ENCODE data around the gene MMP25. TPM values are rescaled to one million over a fixed set of nuclear protein-coding genes. Genes with fewer than 3 reads are reported as not detected.

MMP25 gene
- 0.14 and 0.25 TPM in 2 replicates for total RNA-seq (2014; rRNA removed; shearing (Covaris generic))
- not detected in 2 replicates for polyA plus RNA-seq (2014; cell fraction: nucleus; rRNA removed)

DNA sequence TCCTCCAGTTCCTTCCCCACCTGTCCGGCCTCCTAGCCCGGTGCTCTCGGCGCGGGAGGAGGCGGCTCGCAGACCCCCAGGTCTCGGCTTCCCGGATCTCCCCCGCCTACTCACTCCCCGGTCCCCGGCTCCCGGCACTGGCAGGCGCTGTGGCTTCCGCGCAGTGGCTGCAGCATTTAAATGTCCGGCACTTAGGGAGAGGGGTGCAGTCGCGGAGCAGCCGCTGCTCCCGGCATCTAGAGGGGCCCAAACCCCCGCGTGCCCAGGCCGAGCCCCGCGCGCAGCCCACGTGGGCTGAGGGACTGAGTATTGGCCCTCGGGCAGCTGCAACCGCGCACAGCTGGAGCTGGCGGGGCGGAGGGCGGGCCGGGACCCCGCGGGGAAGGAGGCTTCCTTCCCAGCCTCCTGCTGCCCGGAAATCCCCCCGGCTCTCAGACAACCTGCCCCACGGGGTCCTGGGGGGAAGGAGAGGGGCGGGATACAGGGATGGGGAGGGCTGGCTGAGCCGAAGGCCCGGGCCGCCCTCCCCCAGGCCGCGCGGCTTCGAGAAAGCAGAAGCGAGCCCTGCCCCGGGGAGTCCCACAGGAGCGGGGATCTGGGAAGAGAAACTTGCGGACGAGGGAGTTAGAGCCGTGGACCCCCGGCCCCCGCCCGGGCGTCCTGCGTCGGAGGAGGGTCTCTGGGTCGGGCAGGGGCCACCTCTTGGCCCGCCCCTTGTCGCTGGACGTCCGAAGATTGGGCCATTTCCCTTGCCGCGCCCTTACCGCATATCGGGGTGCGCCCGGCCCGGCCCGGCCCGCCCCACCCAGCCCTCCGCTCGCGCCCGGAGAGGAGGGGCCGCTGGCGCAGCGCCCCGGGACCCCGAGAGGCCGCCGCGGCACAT lies at the start of gene MMP25:
Gene MMP25 (plus strand): TSS at position 804 of the 883 bp plus-strand sequence. CDS start 357 bp downstream, outside the sequence.
- no peak for DNase-seq (ENCODE audit: extremely low read depth, low read depth)

DNA sequence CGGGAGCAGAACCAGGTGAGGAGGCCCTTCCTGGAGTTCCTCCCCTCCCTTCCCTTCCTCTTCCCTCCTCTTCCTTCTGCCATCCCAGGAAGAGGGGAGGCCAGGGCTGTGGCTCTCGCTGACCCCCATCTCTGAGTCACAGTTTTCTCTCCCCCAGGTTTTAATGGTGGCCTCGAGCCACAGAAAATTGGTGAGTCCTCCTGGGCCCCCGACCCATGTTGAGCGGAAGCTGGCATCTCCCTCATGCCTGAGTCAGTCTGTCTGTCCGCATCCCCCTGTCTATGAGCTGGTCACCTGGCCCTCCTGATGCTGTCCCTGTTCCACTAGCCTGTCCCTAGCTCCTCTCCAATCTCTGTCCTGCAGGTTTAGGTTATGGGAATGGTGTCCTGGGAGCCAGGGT lies 46.4 kb upstream of the MMP25 start:
- no peak for DNase-seq (ENCODE audit: extremely low read depth, low read depth)

DNA sequence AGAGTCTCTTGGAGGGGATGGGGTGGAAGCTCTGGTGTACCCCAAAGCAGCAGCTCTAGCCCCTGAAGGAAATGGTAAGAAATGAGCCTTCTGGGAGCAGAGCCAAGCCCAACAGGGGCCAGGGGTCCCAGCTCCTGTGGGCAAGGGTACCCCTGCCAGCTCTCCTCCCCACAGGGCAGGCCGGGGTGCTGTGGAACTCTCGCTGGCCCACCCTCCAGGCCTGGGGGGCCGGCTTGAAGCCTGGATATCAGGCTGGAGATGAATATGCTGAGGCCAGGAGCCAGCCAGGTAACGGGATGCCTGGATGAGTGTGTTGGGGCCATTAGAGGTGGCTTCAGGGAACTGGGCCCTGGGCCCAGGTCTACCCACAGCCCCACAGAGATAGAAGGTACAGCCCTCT lies 45.8 kb upstream of the MMP25 start:
- no peak for DNase-seq (ENCODE audit: extremely low read depth, low read depth)

- no peak for DNase-seq (ENCODE audit: extremely low read depth, low read depth)
Measured at GRCh38 chr16:3001316-3001715, 45.0 kb upstream of the MMP25 start.

DNA sequence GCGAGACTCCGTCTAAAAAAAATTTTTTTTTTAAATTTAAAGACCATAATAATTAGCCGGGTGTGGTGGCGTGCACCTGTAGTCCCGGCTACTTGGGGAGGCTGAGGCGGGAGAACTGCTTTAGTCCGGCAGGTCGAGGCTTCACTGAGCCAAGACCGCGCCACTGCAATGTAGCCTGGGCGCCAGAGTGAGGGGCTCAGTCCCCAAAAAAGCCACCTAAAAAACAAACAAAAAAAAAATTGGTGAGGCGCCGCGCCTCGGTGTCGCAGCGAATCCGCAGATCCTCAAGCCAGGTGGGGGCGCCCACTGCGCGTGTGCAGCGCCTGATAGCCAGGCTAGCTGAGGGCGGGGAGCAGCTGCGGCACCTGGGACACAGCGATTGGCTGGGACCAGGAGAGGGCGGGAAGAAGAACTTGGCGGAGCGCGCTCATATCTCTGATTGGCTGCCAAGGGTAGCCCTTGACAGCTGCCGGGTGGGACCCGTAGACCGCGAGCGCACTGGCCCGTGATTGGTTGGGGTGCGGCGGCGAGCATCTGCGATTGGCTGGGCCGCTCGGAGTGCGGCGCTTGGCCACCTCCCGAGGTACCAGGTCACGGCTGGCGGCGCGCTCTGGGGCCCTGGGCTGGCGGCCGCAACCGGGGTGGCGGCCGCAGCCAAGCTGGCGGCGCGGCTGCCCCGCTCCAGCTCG lies 42.6 kb upstream of the MMP25 start:
- peak; percentile 99 for DNase-seq (ENCODE audit: extremely low read depth, low read depth)

GRCh38 chr16:3004319-3004718 lies 42.0 kb upstream of the MMP25 start:
- DNase-seq (ENCODE audit: extremely low read depth, low read depth) = no peak

DNA sequence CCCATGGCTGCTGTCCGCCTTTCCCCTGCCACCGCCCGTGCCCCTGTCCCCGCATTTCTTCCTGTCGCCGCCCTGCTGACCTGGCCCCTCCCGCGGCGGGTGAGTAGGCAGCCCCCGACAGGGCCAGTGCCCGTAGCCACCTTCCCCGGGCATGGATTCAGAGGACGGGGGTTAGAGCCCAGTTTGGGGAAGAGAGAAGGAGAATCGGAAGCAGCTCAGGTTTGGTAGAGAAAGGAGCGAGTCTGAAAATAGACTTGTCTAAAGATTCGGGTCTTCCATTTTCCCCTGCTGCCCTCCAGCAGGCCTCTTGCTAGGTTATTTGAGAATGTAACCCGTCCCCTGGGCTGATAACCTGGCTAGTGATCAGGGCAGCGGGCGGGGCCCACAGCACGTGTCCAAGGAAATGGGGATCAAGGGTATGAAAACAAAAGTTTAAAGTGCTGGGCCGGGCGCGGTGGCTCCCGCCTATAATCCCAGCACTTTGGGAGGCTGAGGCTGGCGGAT lies 41.5 kb upstream of the MMP25 start:
- DNase-seq (ENCODE audit: extremely low read depth, low read depth) = no peak

DNA sequence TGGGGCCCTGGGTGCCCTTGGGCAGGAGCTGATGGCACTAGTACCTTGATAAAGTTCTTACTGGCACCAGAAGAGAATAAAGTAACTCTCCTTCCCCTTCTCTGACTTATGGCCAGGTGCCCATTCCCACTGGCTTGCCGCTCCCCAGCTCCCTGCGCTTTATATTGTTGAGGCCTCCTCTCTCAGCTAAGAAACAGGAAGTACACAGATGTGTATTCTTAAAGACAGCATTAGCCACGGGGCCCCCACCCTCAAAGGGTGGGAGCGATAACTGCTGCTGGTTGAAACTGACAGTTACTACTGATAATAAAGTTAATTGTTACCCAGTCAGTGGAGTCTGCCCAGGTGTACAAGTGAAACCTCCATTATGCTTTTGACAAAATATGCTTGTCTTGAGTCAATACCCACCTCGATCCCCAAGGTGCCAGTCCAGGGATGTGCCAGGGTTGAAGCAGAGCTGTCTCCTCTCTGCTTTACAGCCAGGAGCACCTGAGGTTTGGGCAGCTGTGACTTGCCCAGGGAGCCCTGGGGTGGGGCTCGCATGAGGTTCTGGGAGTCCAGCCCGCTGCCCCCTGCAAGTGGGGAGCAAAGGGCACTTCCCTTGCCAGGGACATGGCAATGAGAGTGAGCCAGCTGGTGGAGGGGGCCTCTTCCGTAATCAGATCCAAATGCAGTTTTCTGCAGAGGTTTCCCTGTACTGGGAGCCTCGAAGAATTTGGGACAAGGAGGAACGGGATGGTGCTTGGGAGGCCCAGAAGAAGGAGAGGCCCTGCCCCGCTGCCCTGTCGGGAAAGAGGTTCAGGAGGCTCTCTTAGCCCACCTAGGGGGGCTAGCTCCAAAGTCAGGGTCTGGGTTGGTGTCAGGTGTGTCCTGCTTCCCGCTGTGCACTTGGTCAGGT lies 39.1 kb upstream of the MMP25 start:
- no peak for DNase-seq (ENCODE audit: extremely low read depth, low read depth)

DNA sequence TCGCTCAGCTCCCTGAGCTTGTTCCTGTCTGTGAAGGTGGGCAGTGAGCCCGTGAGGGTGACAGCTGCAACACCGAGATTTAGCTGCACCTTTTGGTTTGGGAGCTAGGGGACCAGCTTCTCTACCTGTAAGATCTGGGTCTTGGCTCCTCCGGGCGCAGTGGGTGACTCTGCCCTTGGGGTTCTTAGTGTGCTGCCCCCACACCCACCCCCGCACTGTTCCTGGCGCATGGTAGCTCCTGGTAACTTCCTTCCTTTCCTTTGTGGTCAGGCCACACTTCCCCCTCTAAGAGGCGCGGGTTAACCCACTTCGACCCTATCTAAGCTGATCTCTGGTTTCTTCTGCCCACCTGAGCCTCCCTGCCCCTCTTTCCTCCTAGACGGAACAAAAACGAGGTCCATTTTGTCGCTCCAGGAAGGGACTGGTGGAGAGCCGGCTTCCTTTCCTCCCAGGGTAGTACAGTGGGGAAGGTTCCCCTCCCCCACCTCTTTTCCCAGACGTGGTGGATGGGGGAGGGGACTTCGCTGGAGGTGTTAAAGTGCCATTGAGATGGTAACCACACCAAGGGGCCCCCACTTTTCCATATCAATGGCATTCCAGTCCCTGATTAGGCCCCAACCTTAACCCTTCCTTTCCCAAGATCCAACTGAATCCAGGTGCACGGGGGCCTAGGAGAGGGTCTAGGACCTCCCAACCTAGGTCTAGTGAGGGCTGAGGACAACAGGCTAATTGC lies 38.2 kb upstream of the MMP25 start:
- no peak for DNase-seq (ENCODE audit: extremely low read depth, low read depth)

GRCh38 chr16:3008690-3009037 lies 37.7 kb upstream of the MMP25 start:
- DNase-seq (ENCODE audit: extremely low read depth, low read depth) = no peak

DNA sequence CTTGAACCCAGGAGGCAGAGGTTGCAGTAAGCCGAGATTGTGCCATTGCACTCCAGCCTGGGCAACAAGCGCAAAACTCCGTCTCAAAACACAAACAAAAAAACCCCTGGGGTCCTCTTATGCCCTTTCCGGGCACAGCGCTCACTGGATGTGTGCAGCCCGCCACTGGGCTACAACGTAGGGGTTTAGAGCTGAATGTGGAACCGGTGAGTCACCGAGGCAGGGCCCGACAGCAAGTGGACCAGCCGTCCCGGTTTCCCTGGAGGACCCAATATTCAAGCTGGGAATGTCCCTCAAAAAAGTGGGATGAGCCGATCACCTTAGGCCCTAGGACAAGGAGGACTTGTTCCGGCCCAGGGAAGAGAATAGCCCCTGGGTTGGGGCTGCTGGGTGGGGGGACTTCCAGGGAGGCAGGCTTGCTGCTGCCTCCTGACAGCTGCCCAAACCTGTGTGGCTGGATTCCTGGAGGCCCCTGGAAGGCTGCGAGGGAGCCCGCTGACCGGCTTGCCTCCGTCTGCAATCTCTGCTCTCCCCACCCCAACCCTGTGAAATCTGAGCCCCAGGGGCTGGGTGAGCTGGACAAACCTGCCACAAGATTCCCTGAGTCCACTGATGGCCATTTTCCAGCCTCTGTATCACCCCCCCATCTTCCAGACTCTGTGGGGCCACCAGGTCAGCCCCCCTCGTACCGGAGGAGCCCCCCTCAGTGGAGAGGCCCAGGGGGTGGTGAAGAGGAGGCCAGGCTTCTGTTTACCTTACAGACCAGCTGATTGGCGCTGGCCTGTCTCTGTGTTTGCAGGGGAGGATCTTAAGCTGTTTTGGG lies 36.6 kb upstream of the MMP25 start:
- no peak for DNase-seq (ENCODE audit: extremely low read depth, low read depth)

- DNase-seq (ENCODE audit: extremely low read depth, low read depth) = no peak
Measured at GRCh38 chr16:3010510-3010909, 35.9 kb upstream of the MMP25 start.

DNA sequence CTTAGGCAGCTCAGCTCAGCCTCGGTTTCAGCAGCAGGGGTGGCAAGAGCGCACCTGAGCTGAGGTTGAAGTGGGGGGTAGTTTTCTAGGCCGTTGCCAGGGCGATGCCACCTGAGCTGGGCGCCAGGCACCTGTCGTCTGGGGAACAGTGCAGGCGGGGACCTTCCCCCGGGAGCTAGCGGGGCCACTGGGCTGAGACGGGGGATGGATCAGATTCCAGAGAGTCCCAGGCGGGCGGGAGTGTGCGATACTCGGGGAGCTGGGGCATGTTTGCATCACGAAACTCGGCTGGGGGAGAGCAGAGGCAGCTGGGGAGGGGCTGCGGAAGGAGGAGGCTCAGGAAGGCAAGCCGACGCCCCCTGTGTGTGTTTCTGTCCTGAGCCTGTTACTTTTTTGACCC lies 34.1 kb upstream of the MMP25 start:
- no peak for DNase-seq (ENCODE audit: extremely low read depth, low read depth)

DNA sequence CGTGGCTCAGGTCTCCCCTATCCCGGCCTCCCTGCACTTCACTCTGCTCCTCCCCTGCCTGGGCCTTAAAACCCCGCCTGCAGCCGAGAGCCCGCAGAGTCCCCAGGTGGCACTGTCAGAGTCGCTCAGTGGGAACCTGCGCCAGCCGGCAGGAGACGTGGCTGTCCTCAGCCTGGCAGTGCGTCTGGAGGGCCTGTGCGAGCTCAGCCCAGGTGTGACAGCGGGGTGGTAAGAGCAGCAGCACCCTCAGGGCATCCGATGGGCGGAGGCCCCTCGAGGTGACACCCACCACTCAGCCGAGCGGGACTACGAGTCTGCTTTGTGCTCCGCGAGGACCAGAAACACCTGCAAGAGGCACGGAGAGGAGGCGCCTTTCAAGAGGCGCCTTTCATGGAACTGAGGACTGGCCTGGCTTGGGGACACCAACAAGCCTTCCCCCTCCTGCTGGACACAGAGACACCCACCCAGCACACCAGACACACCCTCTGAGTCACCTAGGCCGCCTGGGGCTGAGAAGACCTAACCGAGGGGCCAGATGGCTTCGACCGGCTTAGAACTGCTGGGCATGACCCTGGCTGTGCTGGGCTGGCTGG lies 33.4 kb upstream of the MMP25 start, which contains the start of gene CLDN9:
Gene CLDN9 (plus strand): TSS at position 96 of the 593 bp plus-strand sequence. CDS start 440 bp downstream, at position 536.
- no peak for DNase-seq (ENCODE audit: extremely low read depth, low read depth)

- no peak for DNase-seq (ENCODE audit: extremely low read depth, low read depth)
Measured at GRCh38 chr16:3013491-3013951, 32.8 kb upstream of the MMP25 start.

- DNase-seq (ENCODE audit: extremely low read depth, low read depth) = no peak
Measured at GRCh38 chr16:3013998-3014690, 32.2 kb upstream of the MMP25 start.

- DNase-seq (ENCODE audit: extremely low read depth, low read depth) = no peak
Measured at GRCh38 chr16:3014971-3015370, 31.4 kb upstream of the MMP25 start.
